Endothelial cell (in vitro differentiated cells): Measurements from ENCODE around the gene BABAM2. TPM values are rescaled to one million over a fixed set of nuclear protein-coding genes. Genes with fewer than 3 reads are reported as not detected.

Source experiments
- DNase-seq: peaks from one replicate; pipeline ENCODE4 v3.0.0; 2021; ENCODE audit warnings: low spot score
- H3K27ac Mint-ChIP-seq: one replicate; pipeline ENCODE4 v1.8.0; 2021; ENCODE audit warnings: mixed read lengths, inconsistent platforms; ENCODE audit not compliant: unreplicated experiment
- H3K27me3 Mint-ChIP-seq: one replicate; pipeline ENCODE4 v1.8.0; 2021; ENCODE audit warnings: mild to moderate bottlenecking, moderate library complexity, mixed read lengths, inconsistent platforms; ENCODE audit not compliant: unreplicated experiment
- H3K36me3 Mint-ChIP-seq: one replicate; pipeline ENCODE4 v1.8.0; 2021; ENCODE audit warnings: mild to moderate bottlenecking, low read depth, mixed read lengths, inconsistent platforms; ENCODE audit not compliant: unreplicated experiment
- H3K4me1 Mint-ChIP-seq: one replicate; pipeline ENCODE4 v1.8.0; 2021; ENCODE audit warnings: mild to moderate bottlenecking, mixed read lengths, inconsistent platforms; ENCODE audit not compliant: unreplicated experiment
- H3K4me3 Mint-ChIP-seq: one replicate; pipeline ENCODE4 v1.8.0; 2021; ENCODE audit warnings: mild to moderate bottlenecking, mixed read lengths, inconsistent platforms; ENCODE audit not compliant: unreplicated experiment
- H3K9me3 Mint-ChIP-seq: one replicate; pipeline ENCODE4 v1.8.0; 2021; ENCODE audit warnings: mixed read lengths, inconsistent platforms; ENCODE audit not compliant: unreplicated experiment
- total RNA-seq: library from RNA; stranded (reverse); fragmentation: NEBNext Ultra II Directional; extraction: Animal tissue kit (Norgen Biotek cat#: 25700); gene quantifications from one replicate; pipeline ENCODE4 v1.2.1, GENCODE V29; 2021; ENCODE audit not compliant: unreplicated experiment
- TF ChIP-seq, protein P1 (sequence below): fragments of 200-600 bp; sonication (generic); IDR thresholded peaks from one replicate; pipeline ENCODE4 v1.5.0; 2021; ENCODE audit warnings: antibody characterized with exemption; ENCODE audit not compliant: unreplicated experiment

BABAM2 gene
- total RNA-seq, 1 donor from 2014 or later: 40.2 TPM

DNA sequence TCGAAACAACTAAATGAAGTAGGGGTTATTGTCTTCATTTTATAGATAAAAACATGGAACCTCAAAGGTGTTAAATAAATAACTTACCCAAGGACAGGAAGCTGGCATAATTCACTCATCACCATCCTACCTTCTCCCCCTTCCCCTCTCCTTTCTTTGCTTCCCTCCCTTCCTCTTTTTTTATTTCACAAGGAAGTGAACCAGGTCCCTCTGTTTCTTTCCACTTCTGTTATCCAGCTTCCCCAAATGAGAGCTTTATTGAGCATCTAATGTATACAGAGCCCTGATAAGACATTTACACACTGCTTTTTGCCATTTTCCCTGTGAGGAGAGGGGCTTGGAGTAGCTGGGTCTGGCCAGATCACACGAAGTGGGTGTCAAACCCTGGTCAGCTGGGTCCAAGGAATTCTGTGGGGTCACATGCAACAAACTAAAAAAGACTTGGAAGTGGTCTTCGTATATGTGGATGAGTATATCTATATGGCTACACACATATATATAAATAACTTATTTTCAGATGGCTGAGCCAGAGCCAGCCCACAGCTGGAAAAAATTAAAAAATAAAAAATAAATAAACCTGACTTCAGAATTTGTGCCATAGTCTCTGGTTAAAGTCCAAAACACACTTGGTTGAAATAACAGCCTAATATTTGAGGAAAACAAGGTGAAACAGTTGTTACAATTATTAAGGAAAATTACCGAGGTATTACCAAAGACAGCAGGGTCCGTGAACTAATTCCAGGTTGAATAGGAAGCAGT, 452.8 kb downstream of the BABAM2 start:
- TF ChIP-seq, protein P1, sequence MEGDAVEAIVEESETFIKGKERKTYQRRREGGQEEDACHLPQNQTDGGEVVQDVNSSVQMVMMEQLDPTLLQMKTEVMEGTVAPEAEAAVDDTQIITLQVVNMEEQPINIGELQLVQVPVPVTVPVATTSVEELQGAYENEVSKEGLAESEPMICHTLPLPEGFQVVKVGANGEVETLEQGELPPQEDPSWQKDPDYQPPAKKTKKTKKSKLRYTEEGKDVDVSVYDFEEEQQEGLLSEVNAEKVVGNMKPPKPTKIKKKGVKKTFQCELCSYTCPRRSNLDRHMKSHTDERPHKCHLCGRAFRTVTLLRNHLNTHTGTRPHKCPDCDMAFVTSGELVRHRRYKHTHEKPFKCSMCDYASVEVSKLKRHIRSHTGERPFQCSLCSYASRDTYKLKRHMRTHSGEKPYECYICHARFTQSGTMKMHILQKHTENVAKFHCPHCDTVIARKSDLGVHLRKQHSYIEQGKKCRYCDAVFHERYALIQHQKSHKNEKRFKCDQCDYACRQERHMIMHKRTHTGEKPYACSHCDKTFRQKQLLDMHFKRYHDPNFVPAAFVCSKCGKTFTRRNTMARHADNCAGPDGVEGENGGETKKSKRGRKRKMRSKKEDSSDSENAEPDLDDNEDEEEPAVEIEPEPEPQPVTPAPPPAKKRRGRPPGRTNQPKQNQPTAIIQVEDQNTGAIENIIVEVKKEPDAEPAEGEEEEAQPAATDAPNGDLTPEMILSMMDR: no peak
- Mint-ChIP-seq H3K27me3 (peaks cover 2% of the 10 kb centered on the region), H3K9me3 (no peaks in the 10 kb centered on the region), H3K27ac (no peak overlapping the region), H3K36me3 (no peaks in the 10 kb centered on the region), H3K4me3 (no peak overlapping the region), H3K4me1 (peaks cover 25% of the 10 kb centered on the region)
- DNase-seq: no peak

DNA sequence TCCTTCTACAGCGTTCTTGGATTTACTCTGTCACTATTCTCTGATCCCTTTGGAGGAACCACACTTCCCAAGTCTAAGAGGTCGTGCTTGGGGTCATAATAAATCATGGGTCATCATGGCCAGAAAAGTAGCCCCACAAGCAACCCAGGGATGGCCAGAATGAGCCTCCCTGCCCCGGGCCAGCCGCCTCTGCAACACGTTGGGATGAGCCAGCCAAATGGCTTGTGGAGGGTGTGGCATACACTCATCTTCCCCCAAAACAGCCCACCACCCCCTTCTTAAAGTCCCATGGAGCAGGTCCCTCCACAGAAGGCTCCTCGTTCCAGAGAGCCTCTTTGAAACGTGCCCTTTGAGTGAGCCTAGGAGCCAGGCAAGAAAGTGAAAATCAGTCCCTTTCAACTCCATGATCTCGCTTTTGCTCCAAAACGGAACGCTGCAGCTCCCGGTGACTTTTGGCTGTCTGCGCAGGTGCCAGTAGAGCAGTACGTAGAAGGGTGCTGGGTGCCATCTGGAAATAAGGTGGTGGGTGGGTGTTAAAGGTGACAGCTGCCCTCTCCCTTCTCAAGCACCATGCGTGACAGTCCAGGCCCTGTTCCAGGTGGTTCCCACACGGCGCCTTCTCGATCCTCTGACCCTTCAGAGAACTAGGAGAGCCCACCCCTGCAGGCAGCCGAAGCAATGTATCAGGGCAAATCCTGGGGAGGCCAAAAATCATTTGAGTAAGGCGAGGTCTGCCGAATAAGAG, 453.6 kb downstream of the BABAM2 start:
- H3K27me3 Mint-ChIP-seq: peaks cover 1% of the 10 kb centered on the region
- H3K9me3 Mint-ChIP-seq: no peaks in the 10 kb centered on the region
- DNase-seq: no peak
- no peak overlapping the region for H3K4me3 Mint-ChIP-seq
- peaks cover 27% of the 10 kb centered on the region for H3K4me1 Mint-ChIP-seq
- H3K36me3 Mint-ChIP-seq: peaks cover 3% of the 10 kb centered on the region
- TF ChIP-seq, protein P1: no peak
- H3K27ac Mint-ChIP-seq: no peak overlapping the region

DNA sequence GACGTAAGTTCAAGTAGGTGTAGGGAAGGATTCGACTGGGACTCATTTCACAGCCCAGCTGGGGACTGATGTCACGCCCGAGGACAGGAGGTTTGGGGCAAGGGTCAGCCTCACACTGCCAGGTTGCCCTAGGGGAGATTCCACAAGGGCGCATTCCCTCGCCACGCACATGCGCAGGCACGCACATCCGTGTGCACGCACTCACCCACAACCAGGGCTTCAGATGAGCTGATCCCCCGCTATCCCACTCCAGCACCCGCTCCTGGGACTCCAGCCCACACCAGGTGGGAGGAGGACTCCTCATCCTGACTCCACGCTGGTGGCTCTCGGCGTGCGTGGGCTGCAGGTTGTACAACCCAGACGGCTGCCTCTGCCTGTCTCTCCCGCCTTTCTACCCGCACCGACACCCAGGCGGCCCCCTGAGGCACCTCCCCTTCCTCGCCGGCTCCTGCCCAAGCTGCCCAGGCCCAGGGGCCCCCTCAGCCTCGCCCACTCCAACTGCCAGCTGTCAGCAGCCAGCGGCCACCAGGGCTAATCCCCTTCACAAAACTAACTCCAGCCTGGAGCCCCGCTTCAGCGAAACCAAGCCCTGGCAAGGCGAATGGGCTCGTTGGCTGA, 454.3 kb downstream of the BABAM2 start:
- peaks cover 29% of the 10 kb centered on the region for H3K4me1 Mint-ChIP-seq
- H3K27ac Mint-ChIP-seq: no peak overlapping the region
- TF ChIP-seq, protein P1: no peak
- no peak for DNase-seq
- H3K4me3 Mint-ChIP-seq: no peak overlapping the region
- peaks cover 6% of the 10 kb centered on the region for H3K36me3 Mint-ChIP-seq
- H3K9me3 Mint-ChIP-seq: no peaks in the 10 kb centered on the region
- H3K27me3 Mint-ChIP-seq: no peaks in the 10 kb centered on the region

DNA sequence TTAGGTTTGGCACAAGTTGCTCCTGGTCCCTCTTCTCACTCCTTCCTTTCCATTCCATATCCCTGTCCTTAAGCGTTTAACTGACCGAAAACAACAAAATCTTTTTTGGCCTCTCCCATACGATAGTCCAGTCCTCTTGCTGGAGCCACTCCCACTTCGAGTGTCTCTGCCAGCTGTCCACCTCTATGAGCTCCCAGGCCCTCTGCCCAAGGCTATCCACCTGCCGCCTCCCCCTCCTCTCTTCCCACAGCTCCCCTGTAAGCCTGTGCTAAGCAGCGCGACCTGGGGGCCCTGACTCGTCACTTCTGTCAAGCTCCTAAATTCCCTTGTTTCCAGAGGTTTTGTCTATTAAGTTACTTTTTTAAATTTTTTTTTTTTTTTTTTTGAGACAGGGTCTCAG, 455.1 kb downstream of the BABAM2 start:
- TF ChIP-seq, protein P1: no peak
- Mint-ChIP-seq H3K4me3 (no peak overlapping the region), H3K27ac (no peak overlapping the region), H3K9me3 (no peaks in the 10 kb centered on the region), H3K4me1 (peaks cover 29% of the 10 kb centered on the region), H3K27me3 (no peaks in the 10 kb centered on the region), H3K36me3 (peaks cover 6% of the 10 kb centered on the region)
- DNase-seq: no peak
